Karpas-422 (cell line): ENCODE results near the gene CD180. TPM values are rescaled to one million over a fixed set of nuclear protein-coding genes. Genes with fewer than 3 reads are reported as not detected.

Experiments used
- DNase-seq: peaks from one replicate; pipeline ENCODE4 v3.0.0-alpha.2; 2015
- H2AFZ ChIP-seq: fragments of 200-600 bp; sonication (generic); 2 replicates; pipeline ENCODE4 v1.6.1; 2014; ENCODE audit warnings: antibody characterized with exemption, low read length, mixed read lengths
- H3K27ac ChIP-seq: fragments of 200-600 bp; sonication (generic); 2 replicates; pipeline ENCODE4 v1.5.1; 2014; ENCODE audit warnings: mild to moderate bottlenecking, low read length, moderate library complexity
- H3K27me3 ChIP-seq: fragments of 200-600 bp; sonication (generic); 2 replicates; pipeline ENCODE4 v1.6.1; 2014; ENCODE audit warnings: low read length, mixed read lengths
- H3K36me3 ChIP-seq: fragments of 200-600 bp; sonication (generic); 2 replicates; pipeline ENCODE4 v1.6.1; 2014; ENCODE audit warnings: low read length, mixed read lengths; ENCODE audit not compliant: insufficient read depth
- H3K4me1 ChIP-seq: fragments of 200-600 bp; sonication (generic); 2 replicates; pipeline ENCODE4 v1.6.1; 2014; ENCODE audit warnings: mild to moderate bottlenecking, low read length, mixed read lengths
- H3K4me2 ChIP-seq: fragments of 200-600 bp; sonication (generic); 2 replicates; pipeline ENCODE4 v1.6.1; 2014; ENCODE audit warnings: low read length, low read depth, mild to moderate bottlenecking; ENCODE audit not compliant: poor library complexity, severe bottlenecking
- H3K4me3 ChIP-seq: fragments of 200-600 bp; sonication (generic); 2 replicates; pipeline ENCODE4 v1.5.1; 2014; ENCODE audit warnings: mild to moderate bottlenecking, antibody characterized with exemption, low read length, mixed read lengths
- H3K79me2 ChIP-seq: fragments of 200-600 bp; sonication (generic); 2 replicates; pipeline ENCODE4 v1.6.1; 2014; ENCODE audit warnings: mild to moderate bottlenecking, low read length, mixed read lengths
- H3K9ac ChIP-seq: fragments of 200-600 bp; sonication (generic); 2 replicates; pipeline ENCODE4 v1.6.0; 2014; ENCODE audit warnings: low read length
- H3K9me2 ChIP-seq: fragments of 200-600 bp; sonication (generic), shearing (Covaris generic); replicated peaks from 2 replicates; pipeline ENCODE4 v1.6.0; 2014; ENCODE audit warnings: mild to moderate bottlenecking, low read length, moderate library complexity; ENCODE audit not compliant: insufficient read depth
- H3K9me3 ChIP-seq: fragments of 300-700, 200-600 bp; sonication (generic); 2 replicates; pipeline ENCODE4 v1.6.1; 2014; ENCODE audit warnings: low read length, mixed read lengths
- H4K20me1 ChIP-seq: fragments of 200-600 bp; sonication (generic); 2 replicates; pipeline ENCODE4 v1.6.1; 2014; ENCODE audit warnings: mild to moderate bottlenecking, antibody characterized with exemption, low read length, low read depth; ENCODE audit not compliant: insufficient read depth
- total RNA-seq: library from RNA; depleted of rRNA; stranded (reverse); fragments of >200 nt; shearing (Covaris generic); gene quantifications from 2 replicates; pipeline ENCODE4 v1.2.3, GENCODE V29; 2014; ENCODE audit warnings: low replicate concordance; rRNA removed

The CD180 gene
- total RNA-seq: 38.0 and 90.7 TPM in 2 replicates

- H3K4me3 ChIP-seq: peak within 1 kb of the TSS; percentile 74
These were observed at the start of gene CD180 for GRCh38 chr5:67196537-67197059. Gene CD180, minus strand, starts transcription at chr5:67196799. Its CDS starts 158 bp downstream, at chr5:67196641.

GRCh38 chr5:67246108-67246507, 49.5 kb upstream of the CD180 start:
- no peak overlapping the region for H3K27ac ChIP-seq
- no peak overlapping the region for H3K9ac ChIP-seq
- no peaks in the 10 kb centered on the region for H4K20me1 ChIP-seq
- H3K4me3 ChIP-seq: no peak overlapping the region
- H3K36me3 ChIP-seq: no peaks in the 10 kb centered on the region
- peak; percentile 86 for DNase-seq
- no peaks in the 10 kb centered on the region for H3K27me3 ChIP-seq
- no peak overlapping the region for H2AFZ ChIP-seq
- no peaks in the 10 kb centered on the region for H3K9me3 ChIP-seq
- H3K9me2 ChIP-seq: no peaks in the 10 kb centered on the region
- no peaks in the 10 kb centered on the region; the same call in 1 of the 2 replicates for H3K4me1 ChIP-seq
- no peak overlapping the region for H3K4me2 ChIP-seq
- H3K79me2 ChIP-seq: no peaks in the 10 kb centered on the region

More at GRCh38 chr5:67196537-67197059, at the start of gene CD180:
- Histone ChIP-seq H3K36me3 (peaks cover 22% of the 10 kb centered on the region), H3K9ac (peak within 1 kb of the TSS; percentile 81), H3K9me3 (no peaks in the 10 kb centered on the region), H3K9me2 (no peaks in the 10 kb centered on the region), H2AFZ (no peak within 1 kb of the TSS), H3K79me2 (peaks cover 64% of the 10 kb centered on the region), H3K27me3 (no peaks in the 10 kb centered on the region), H3K27ac (peak within 1 kb of the TSS; percentile 95), H3K4me1 (peaks cover 94% of the 10 kb centered on the region), H3K4me2 (peak within 1 kb of the TSS; percentile 85), H4K20me1 (no peaks in the 10 kb centered on the region)
- peak; percentile 91 for DNase-seq

GRCh38 chr5:67245259-67245846, 48.8 kb upstream of the CD180 start:
- Histone ChIP-seq H3K4me2 (no peak overlapping the region), H3K79me2 (no peaks in the 10 kb centered on the region), H3K36me3 (no peaks in the 10 kb centered on the region), H3K27ac (no peak overlapping the region), H3K9ac (no peak overlapping the region), H3K9me3 (no peaks in the 10 kb centered on the region), H3K4me1 (no peaks in the 10 kb centered on the region; the same call in 1 of the 2 replicates), H3K27me3 (no peaks in the 10 kb centered on the region), H2AFZ (no peak overlapping the region), H3K9me2 (no peaks in the 10 kb centered on the region), H4K20me1 (no peaks in the 10 kb centered on the region), H3K4me3 (no peak overlapping the region)
- DNase-seq: no peak

GRCh38 chr5:67244345-67244793, 47.8 kb upstream of the CD180 start:
- Histone ChIP-seq H3K27ac (no peak overlapping the region), H3K36me3 (no peaks in the 10 kb centered on the region), H3K9me3 (no peaks in the 10 kb centered on the region)

GRCh38 chr5:67243944-67244343, 47.3 kb upstream of the CD180 start:
- H3K27ac ChIP-seq: no peak overlapping the region
- DNase-seq: no peak
- no peaks in the 10 kb centered on the region for H3K9me3 ChIP-seq
- H3K36me3 ChIP-seq: no peaks in the 10 kb centered on the region
- no peaks in the 10 kb centered on the region for H3K79me2 ChIP-seq
- H3K4me1 ChIP-seq: no peaks in the 10 kb centered on the region; the same call in 1 of the 2 replicates
- H3K27me3 ChIP-seq: no peaks in the 10 kb centered on the region
- no peak overlapping the region for H3K4me2 ChIP-seq
- H2AFZ ChIP-seq: no peak overlapping the region
- H4K20me1 ChIP-seq: no peaks in the 10 kb centered on the region
- H3K9me2 ChIP-seq: no peaks in the 10 kb centered on the region
- H3K4me3 ChIP-seq: no peak overlapping the region
- H3K9ac ChIP-seq: no peak overlapping the region

More at GRCh38 chr5:67244345-67244793, 47.8 kb upstream of the CD180 start:
- no peak for DNase-seq
- Histone ChIP-seq H3K27me3 (no peaks in the 10 kb centered on the region), H4K20me1 (no peaks in the 10 kb centered on the region), H3K4me3 (no peak overlapping the region), H3K9me2 (no peaks in the 10 kb centered on the region), H3K4me2 (no peak overlapping the region), H3K9ac (no peak overlapping the region), H2AFZ (no peak overlapping the region), H3K4me1 (no peaks in the 10 kb centered on the region; the same call in 1 of the 2 replicates), H3K79me2 (no peaks in the 10 kb centered on the region)

GRCh38 chr5:67243349-67243748, 46.8 kb upstream of the CD180 start:
- Histone ChIP-seq H3K4me3 (no peak overlapping the region), H3K9ac (no peak overlapping the region), H4K20me1 (no peaks in the 10 kb centered on the region), H3K79me2 (no peaks in the 10 kb centered on the region), H3K4me2 (no peak overlapping the region), H3K27me3 (no peaks in the 10 kb centered on the region), H3K9me3 (no peaks in the 10 kb centered on the region), H2AFZ (no peak overlapping the region), H3K36me3 (no peaks in the 10 kb centered on the region), H3K27ac (no peak overlapping the region), H3K4me1 (no peaks in the 10 kb centered on the region; the same call in 1 of the 2 replicates), H3K9me2 (no peaks in the 10 kb centered on the region)
- no peak for DNase-seq

- Histone ChIP-seq H2AFZ (no peak overlapping the region), H4K20me1 (no peaks in the 10 kb centered on the region), H3K27ac (no peak overlapping the region), H3K4me1 (no peaks in the 10 kb centered on the region; the same call in 1 of the 2 replicates), H3K36me3 (no peaks in the 10 kb centered on the region), H3K27me3 (no peaks in the 10 kb centered on the region), H3K4me2 (no peak overlapping the region), H3K9ac (no peak overlapping the region), H3K4me3 (no peak overlapping the region), H3K9me3 (no peaks in the 10 kb centered on the region), H3K9me2 (no peaks in the 10 kb centered on the region), H3K79me2 (no peaks in the 10 kb centered on the region)
- no peak for DNase-seq
These were observed 44.7 kb upstream of the CD180 start for GRCh38 chr5:67241326-67241725.

- Histone ChIP-seq H4K20me1 (no peaks in the 10 kb centered on the region), H3K4me2 (no peak overlapping the region), H3K4me1 (no peaks in the 10 kb centered on the region), H3K4me3 (no peak overlapping the region), H3K9ac (no peak overlapping the region), H3K36me3 (no peaks in the 10 kb centered on the region), H3K79me2 (no peaks in the 10 kb centered on the region), H3K27ac (no peak overlapping the region), H3K9me2 (no peaks in the 10 kb centered on the region), H3K27me3 (no peaks in the 10 kb centered on the region), H3K9me3 (no peaks in the 10 kb centered on the region), H2AFZ (no peak overlapping the region)
- DNase-seq: no peak
These were observed 44.2 kb upstream of the CD180 start for GRCh38 chr5:67240846-67241245.
